K562 (cell line): Measurements from ENCODE around the gene ZNF763. TPM values are rescaled to one million over a fixed set of nuclear protein-coding genes. Genes with fewer than 3 reads are reported as not detected.

Experiments
- ATAC-seq: fragments of 200-7000 bp; cut with Tn5 transposase; 3 replicates; pipeline ENCODE4 v1.9.1; 2020; ENCODE audit warnings: moderate library complexity
- BruUV-seq: library from RNA; stranded (reverse); fragments of 400-500 nt; replicated peaks from 2 replicates; lab custom pipeline; 2021; lab: Mats Ljungman, UMichigan
- CTCF ChIA-PET: fragments of 300-600 bp; formaldehyde crosslinking; extraction: SDS; loops from one replicate; lab custom pipeline; 2021; ENCODE audit warnings: low intra/inter-chr PET ratio; lab: Yijun Ruan, JAX
- POLR2A ChIA-PET: fragments of 300-600, 350-650 bp; sonication (Branson Sonifier 250); formaldehyde crosslinking; extraction: SDS; loops from one replicate; lab custom pipeline; 2021; ENCODE audit warnings: antibody characterized with exemption, inconsistent platforms; lab: Yijun Ruan, JAX
- DNase-seq, 4 experiments: peaks; one replicate each; pipeline versions ENCODE4 v3.0.0 to v3.0.0-alpha.2; 2011 to 2018; ENCODE audit warnings: low spot score in 3 of 4, mixed read lengths in 3 of 4; ENCODE audit errors: extremely low read depth in 1 of 4
- FAIRE-seq: peaks from 2 replicates; lab custom pipeline; 2011; peaks lifted over from hg19 to GRCh38; lab: Jason Lieb, UNC
- H2AFZ ChIP-seq: 2 replicates; pipeline ENCODE4 v1.6.0; 2011; ENCODE audit warnings: low read depth, low read length, control low read depth, inconsistent platforms
- H3K27ac ChIP-seq: fragments of 200-600 bp; 3 replicates; pipeline ENCODE4 v1.8.0; 2011; ENCODE audit warnings: low read depth, mild to moderate bottlenecking, control low read depth, inconsistent platforms, low read length, moderate library complexity, mixed read lengths; ENCODE audit errors: extremely low read depth
- H3K27me3 ChIP-seq, 2 experiments: fragments of 300-600 bp in 1 of 2; 2 replicates in 1 of 2; 3 replicates in 1 of 2; pipeline versions ENCODE4 v1.6.0 to v1.8.0; 2011; ENCODE audit warnings: inconsistent platforms in 2 of 2, low read length in 2 of 2, mild to moderate bottlenecking in 1 of 2, mixed read lengths in 1 of 2, moderate library complexity in 1 of 2; ENCODE audit not compliant: control insufficient read depth in 2 of 2, insufficient read depth in 2 of 2
- H3K36me3 ChIP-seq: fragments of 300-600 bp; 3 replicates; pipeline ENCODE4 v1.8.0; 2011; ENCODE audit warnings: mild to moderate bottlenecking, low read length, inconsistent platforms; ENCODE audit not compliant: control insufficient read depth, insufficient read depth
- H3K4me1 ChIP-seq, 2 experiments: fragments of 200-600 bp in 1 of 2; replicated peaks in 1 of 2; 2 replicates in 1 of 2; 3 replicates in 1 of 2; pipeline versions ENCODE4 v1.5.1 to v1.8.0; 2011; ENCODE audit warnings: inconsistent platforms in 2 of 2, low read length in 2 of 2, mild to moderate bottlenecking in 1 of 2, mixed read lengths in 1 of 2, moderate library complexity in 1 of 2; ENCODE audit not compliant: control insufficient read depth in 2 of 2, insufficient read depth in 2 of 2
- H3K4me2 ChIP-seq: 2 replicates; pipeline ENCODE4 v1.6.1; 2011; ENCODE audit warnings: low read length, control low read depth, inconsistent platforms, mixed read lengths; ENCODE audit not compliant: insufficient read depth
- H3K4me3 ChIP-seq: fragments of 200-600 bp; sonication (generic), shearing (Covaris generic); 2 replicates; pipeline ENCODE4 v1.5.1; 2016; ENCODE audit warnings: control low read depth, inconsistent platforms
- H3K79me2 ChIP-seq: fragments of 200-600 bp; 3 replicates; pipeline ENCODE4 v1.8.0; 2011; ENCODE audit warnings: low read length, inconsistent platforms; ENCODE audit not compliant: control insufficient read depth, insufficient read depth
- H3K9ac ChIP-seq, 2 experiments: 2 replicates each; pipeline versions ENCODE4 v1.6.0 to v1.6.1; 2011; ENCODE audit warnings: low read depth in 2 of 2, low read length in 2 of 2, control low read depth in 1 of 2, inconsistent platforms in 1 of 2, mild to moderate bottlenecking in 1 of 2, mixed read lengths in 1 of 2; ENCODE audit not compliant: insufficient read depth in 1 of 2
- H3K9me1 ChIP-seq: one replicate; pipeline ENCODE4 v1.6.0; 2011; ENCODE audit warnings: inconsistent platforms, mild to moderate bottlenecking, low read length, moderate library complexity; ENCODE audit not compliant: control insufficient read depth, insufficient read depth
- H3K9me3 ChIP-seq: replicated peaks from 2 replicates; pipeline ENCODE4 v1.5.1; 2011; ENCODE audit warnings: low read depth, low read length, inconsistent platforms; ENCODE audit not compliant: control insufficient read depth, insufficient read depth
- H4K20me1 ChIP-seq: replicated peaks from 2 replicates; pipeline ENCODE4 v1.6.1; 2011; ENCODE audit warnings: low read length, inconsistent platforms, mixed read lengths; ENCODE audit not compliant: control insufficient read depth, insufficient read depth
- CCNT2 ChIP-seq: IDR thresholded peaks from 2 replicates; pipeline ENCODE4 v1.6.1; 2011; ENCODE audit warnings: borderline replicate concordance, low read depth, mild to moderate bottlenecking, moderate library complexity, mixed read lengths, low read length; ENCODE audit not compliant: insufficient read length; ENCODE audit errors: extremely low read depth
- ZC3H8 ChIP-seq: fragments of 450-650 bp; IDR thresholded peaks from 2 replicates; pipeline ENCODE4 v1.6.1; 2017
- ZNF274 ChIP-seq: IDR thresholded peaks from 2 replicates; pipeline ENCODE4 v1.6.1; 2011; ENCODE audit warnings: low read depth, mild to moderate bottlenecking, low read length, moderate library complexity, borderline replicate concordance
- ZNF75A ChIP-seq: fragments of 450-650 bp; formaldehyde crosslinking; IDR thresholded peaks from 2 replicates; pipeline ENCODE4 v1.4.0; 2020; ENCODE audit warnings: mild to moderate bottlenecking
- WGBS: fragments of 100-300 bp; shearing (Covaris generic); methylation state at CpG from one replicate; pipeline ENCODE4 v1.1.6; 2016; ENCODE audit warnings: low coverage, mixed read lengths; ENCODE audit not compliant: insufficient coverage; ENCODE audit errors: missing lambda C conversion rate; 5-methylcytosine and 5-hydroxymethylcytosine counted together
- in situ Hi-C: fragments of 300-500 bp; cut with MboI; formaldehyde crosslinking; loops from 4 replicates; pipeline ENCODE4 v1.15.0; 2018; ENCODE audit warnings: inconsistent platforms, mixed read lengths
- intact Hi-C: fragments of 100-400 bp; cut with micrococcal nuclease; formaldehyde crosslinking; loops from 2 replicates; pipeline ENCODE4 v1.14.2; 2022
- polyA plus RNA-seq, 8 experiments: library from polyadenylated mRNA; depleted of rRNA in 4 of 8; stranded (reverse) in 5 of 8; unstranded in 3 of 8; fragments of >200 nt; fragmentation: Nextera tagmentation in 2 of 8; fragmentation: Illumina TruSeq in 1 of 8; extraction: Ambion mirVana in 2 of 8; extraction: Trizol in 1 of 8; gene quantifications; 2 replicates each; pipeline versions ENCODE4 v1.2.1 to v1.2.3, GENCODE V29; 2011 to 2014; ENCODE audit warnings: inconsistent platforms in 1 of 8, missing spikeins in 1 of 8
- small RNA-seq: library from RNA; depleted of rRNA; stranded (forward); fragments of <200 nt; gene quantifications from one replicate; pipeline ENCODE3, GENCODE V24; 2014
- total RNA-seq, 7 experiments: library from RNA; depleted of rRNA in 6 of 7; stranded (reverse); fragments of >200 nt in 6 of 7; fragmentation: Illumina TruSeq in 2 of 7; extraction: Trizol in 2 of 7; gene quantifications; 2 replicates each; pipeline versions ENCODE4 v1.2.1 to v1.2.3, GENCODE V29; 2011 to 2021; ENCODE audit warnings: low replicate concordance in 1 of 7

The ZNF763 gene
- total and polyA plus RNA-seq, 9 of the 15 experiments (the other 6 are each of a cell fraction or from before 2014, with no cell fraction given): 0.08 to 0.28 (median 0.16) TPM; not detected in 3

DNA sequence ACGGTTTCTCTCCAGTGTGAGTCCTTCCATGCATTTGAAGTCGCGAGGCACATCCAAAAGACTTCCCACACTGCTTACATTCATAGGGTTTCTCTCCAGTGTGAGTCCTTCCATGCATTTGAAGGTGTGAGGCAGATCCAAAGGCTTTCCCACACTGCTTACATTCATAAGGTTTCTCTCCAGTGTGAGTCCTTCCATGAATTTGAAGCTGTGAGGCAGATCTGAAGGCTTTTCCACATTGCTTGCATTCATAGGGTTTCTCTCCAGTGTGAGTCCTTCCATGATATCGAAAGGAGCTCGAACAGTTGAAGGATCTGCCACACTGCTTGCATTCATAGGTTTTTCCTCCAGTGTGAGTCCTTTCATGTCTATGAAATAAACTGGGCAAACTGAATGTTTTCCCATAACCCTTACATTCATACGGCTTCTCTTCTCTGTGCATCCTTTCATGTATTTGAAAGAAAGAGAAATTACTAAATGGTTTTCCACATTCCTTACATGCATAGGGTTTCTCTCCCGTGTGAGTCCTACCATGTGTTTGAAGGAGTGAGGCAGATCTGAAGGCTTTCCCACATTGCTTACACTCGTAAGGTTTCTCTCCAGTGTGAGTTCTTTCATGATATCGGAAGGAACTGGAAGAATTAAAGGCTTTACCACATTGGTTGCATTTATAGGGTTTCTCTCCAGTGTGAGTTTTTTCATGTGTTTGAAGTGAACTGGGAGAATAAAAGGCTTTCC lies 50.3 kb downstream of the ZNF763 start:
- no peaks in the 10 kb centered on the region for H4K20me1 ChIP-seq
- no peak for ATAC-seq
- no TSS peak for BruUV-seq
- DNase-seq: no peak
- H2AFZ ChIP-seq: no peak overlapping the region
- FAIRE-seq: no peak
- H3K4me2 ChIP-seq: no peak overlapping the region
- 43% methylated on average over 9 of the region's 9 CpGs for WGBS
- intact Hi-C loops (no loop called here), in situ Hi-C loops (no loop called here)
- H3K9ac ChIP-seq: no peak overlapping the region
- peaks cover 6% of the 10 kb centered on the region; the same call in 1 of the 3 replicates for H3K36me3 ChIP-seq
- H3K9me3 ChIP-seq: peaks cover 12% of the 10 kb centered on the region
- no peaks in the 10 kb centered on the region for H3K27me3 ChIP-seq
- ChIA-PET CTCF (interaction anchor here (0.6 kb wide), 1 partner anchor 16 kb away, joined by 4 read pairs; no protein-coding TSS in a partner anchor), POLR2A (no interaction called here)
- 0 out of 2 replicates have a peak, but pooled peaks have one; percentile 68 for TF ChIP-seq ZNF274
- TF ChIP-seq CCNT2: no peak
- peak; percentile 95; the same call in 1 of the 2 replicates for TF ChIP-seq ZNF75A (CRISPR knock-in tag)
- no peaks in the 10 kb centered on the region for H3K4me1 ChIP-seq
- no peaks in the 10 kb centered on the region for H3K79me2 ChIP-seq
- no peak overlapping the region for H3K4me3 ChIP-seq
- no peaks in the 10 kb centered on the region for H3K9me1 ChIP-seq
- H3K27ac ChIP-seq: no peak overlapping the region

DNA sequence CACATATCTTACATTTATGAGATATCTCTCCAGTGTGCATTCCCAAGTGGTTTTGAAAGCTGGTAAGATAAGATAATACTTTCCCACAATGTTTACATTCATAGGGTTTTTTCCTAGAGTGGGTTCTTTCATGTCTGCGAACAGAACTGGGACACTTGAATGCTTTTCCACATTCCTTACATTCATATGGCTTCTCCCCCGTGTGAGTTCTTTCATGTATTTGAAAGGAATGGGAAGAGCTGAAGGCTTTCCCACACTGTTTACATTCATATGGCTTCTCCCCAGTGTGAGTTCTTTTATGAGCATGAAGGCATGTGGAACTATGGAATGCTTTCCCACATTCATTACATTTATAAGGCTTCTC lies 50.9 kb downstream of the ZNF763 start:
- no TSS peak for BruUV-seq
- Histone ChIP-seq H3K79me2 (no peaks in the 10 kb centered on the region), H3K4me1 (no peaks in the 10 kb centered on the region), H3K4me2 (no peak overlapping the region), H3K27me3 (no peaks in the 10 kb centered on the region), H3K9ac (no peak overlapping the region), H3K27ac (no peak overlapping the region), H3K9me1 (no peaks in the 10 kb centered on the region), H2AFZ (no peak overlapping the region), H4K20me1 (no peaks in the 10 kb centered on the region), H3K36me3 (peaks cover 6% of the 10 kb centered on the region; the same call in 1 of the 3 replicates), H3K4me3 (no peak overlapping the region), H3K9me3 (peaks cover 12% of the 10 kb centered on the region)
- DNase-seq (no peak), FAIRE-seq (no peak), ATAC-seq (no peak)
- ChIA-PET CTCF (no interaction called here), POLR2A (no interaction called here)
- TF ChIP-seq ZNF75A (CRISPR knock-in tag) (peak; percentile 82; the same call in 1 of the 2 replicates), ZC3H8 (no peak)
- WGBS: 40% methylated on average over 2 of the region's 2 CpGs
- in situ Hi-C loops (no loop called here), intact Hi-C loops (no loop called here)

Small RNA genes within 50 kb of the gene (small RNA-seq; reads per million reads assigned to genes)
- gene RNA5SP464 (not detected), gene RNA5SP465 (not detected)

Other genes with a start within 250 kb of the ZNF763 start
Only the 7 nearest of the 13 such genes appear.
- gene ZNF440, start 150.8 kb upstream of the ZNF763 start, total RNA-seq (2014; rRNA removed): 13.4 and 18.1 TPM in 2 replicates
- gene ZNF440, start 150.8 kb upstream of the ZNF763 start, total RNA-seq (2014; rRNA removed; fragmentation: Illumina TruSeq; extraction: Trizol): 32.6 and 36.4 TPM in 2 replicates
- 25.3 and 26.9 TPM in 2 replicates for gene ZNF440, start 150.8 kb upstream of the ZNF763 start, total RNA-seq (2015; rRNA removed; fragmentation: Illumina TruSeq; extraction: Trizol)
- 19.1 and 19.3 TPM in 2 replicates for gene ZNF440, start 150.8 kb upstream of the ZNF763 start, total RNA-seq (2021)
- 16.6 and 19.5 TPM in 2 replicates for gene ZNF440, start 150.8 kb upstream of the ZNF763 start, polyA plus RNA-seq (2011; rRNA removed)
- gene ZNF440, start 150.8 kb upstream of the ZNF763 start, polyA plus RNA-seq (2014; fragmentation: Illumina TruSeq; extraction: Trizol): 12.1 and 12.7 TPM in 2 replicates
- gene ZNF440, start 150.8 kb upstream of the ZNF763 start, polyA plus RNA-seq (2014; fragmentation: Nextera tagmentation; extraction: Ambion mirVana): 1 to 10 TPM; 5.9 to 6.1 TPM
- gene ZNF440, start 150.8 kb upstream of the ZNF763 start, polyA plus RNA-seq (2014; rRNA removed): 12.2 and 13.3 TPM in 2 replicates
- gene ZNF439, start 116.3 kb upstream of the ZNF763 start, total RNA-seq (2014; rRNA removed): 0.18 TPM in 1 of 2 replicates, not detected in the other
- 0.11 and 0.13 TPM in 2 replicates for gene ZNF439, start 116.3 kb upstream of the ZNF763 start, total RNA-seq (2014; rRNA removed; fragmentation: Illumina TruSeq; extraction: Trizol)
- not detected in 2 replicates for gene ZNF439, start 116.3 kb upstream of the ZNF763 start, total RNA-seq (2015; rRNA removed; fragmentation: Illumina TruSeq; extraction: Trizol)
- gene ZNF439, start 116.3 kb upstream of the ZNF763 start, total RNA-seq (2021): 0.11 TPM in 2 replicates
- 0.10 and 0.16 TPM in 2 replicates for gene ZNF439, start 116.3 kb upstream of the ZNF763 start, polyA plus RNA-seq (2011; rRNA removed)
- 0.07 TPM in 1 of 2 replicates, not detected in the other for gene ZNF439, start 116.3 kb upstream of the ZNF763 start, polyA plus RNA-seq (2014; fragmentation: Illumina TruSeq; extraction: Trizol)
- gene ZNF439, start 116.3 kb upstream of the ZNF763 start, polyA plus RNA-seq (2014; fragmentation: Nextera tagmentation; extraction: Ambion mirVana): under 1 TPM in 1 of 2 experiments, not detected in 1; 0.04 TPM
- not detected in 2 replicates for gene ZNF439, start 116.3 kb upstream of the ZNF763 start, polyA plus RNA-seq (2014; rRNA removed)
- 2.2 and 2.3 TPM in 2 replicates for gene ZNF69, start 77.3 kb upstream of the ZNF763 start, total RNA-seq (2014; rRNA removed)
- 5.0 and 5.4 TPM in 2 replicates for gene ZNF69, start 77.3 kb upstream of the ZNF763 start, total RNA-seq (2014; rRNA removed; fragmentation: Illumina TruSeq; extraction: Trizol)
- gene ZNF69, start 77.3 kb upstream of the ZNF763 start, total RNA-seq (2015; rRNA removed; fragmentation: Illumina TruSeq; extraction: Trizol): 4.6 and 5.4 TPM in 2 replicates
- 2.6 and 4.1 TPM in 2 replicates for gene ZNF69, start 77.3 kb upstream of the ZNF763 start, total RNA-seq (2021)
- 2.8 and 3.6 TPM in 2 replicates for gene ZNF69, start 77.3 kb upstream of the ZNF763 start, polyA plus RNA-seq (2011; rRNA removed)
- gene ZNF69, start 77.3 kb upstream of the ZNF763 start, polyA plus RNA-seq (2014; fragmentation: Illumina TruSeq; extraction: Trizol): 2.5 and 3.3 TPM in 2 replicates
- 1 to 10 TPM; 3.5 to 4.8 TPM for gene ZNF69, start 77.3 kb upstream of the ZNF763 start, polyA plus RNA-seq (2014; fragmentation: Nextera tagmentation; extraction: Ambion mirVana)
- 1.4 and 5.4 TPM in 2 replicates for gene ZNF69, start 77.3 kb upstream of the ZNF763 start, polyA plus RNA-seq (2014; rRNA removed)
- 10.3 TPM in 2 replicates for gene ZNF700, start 39.9 kb upstream of the ZNF763 start, total RNA-seq (2014; rRNA removed)
- 23.2 and 27.5 TPM in 2 replicates for gene ZNF700, start 39.9 kb upstream of the ZNF763 start, total RNA-seq (2014; rRNA removed; fragmentation: Illumina TruSeq; extraction: Trizol)
- gene ZNF700, start 39.9 kb upstream of the ZNF763 start, total RNA-seq (2015; rRNA removed; fragmentation: Illumina TruSeq; extraction: Trizol): 18.9 and 19.0 TPM in 2 replicates
- 12.2 and 14.1 TPM in 2 replicates for gene ZNF700, start 39.9 kb upstream of the ZNF763 start, total RNA-seq (2021)
- 20.0 and 24.7 TPM in 2 replicates for gene ZNF700, start 39.9 kb upstream of the ZNF763 start, polyA plus RNA-seq (2011; rRNA removed)
- gene ZNF700, start 39.9 kb upstream of the ZNF763 start, polyA plus RNA-seq (2014; fragmentation: Illumina TruSeq; extraction: Trizol): 12.7 and 13.3 TPM in 2 replicates
- gene ZNF700, start 39.9 kb upstream of the ZNF763 start, polyA plus RNA-seq (2014; fragmentation: Nextera tagmentation; extraction: Ambion mirVana): 10 to 100 TPM; 11.5 to 13.3 TPM
- 11.5 and 15.3 TPM in 2 replicates for gene ZNF700, start 39.9 kb upstream of the ZNF763 start, polyA plus RNA-seq (2014; rRNA removed)
- 2.6 and 3.0 TPM in 2 replicates for gene ZNF433, start 70.6 kb downstream of the ZNF763 start, total RNA-seq (2014; rRNA removed)
- 3.9 and 4.7 TPM in 2 replicates for gene ZNF433, start 70.6 kb downstream of the ZNF763 start, total RNA-seq (2014; rRNA removed; fragmentation: Illumina TruSeq; extraction: Trizol)
- gene ZNF433, start 70.6 kb downstream of the ZNF763 start, total RNA-seq (2015; rRNA removed; fragmentation: Illumina TruSeq; extraction: Trizol): 3.6 and 3.8 TPM in 2 replicates
- gene ZNF433, start 70.6 kb downstream of the ZNF763 start, total RNA-seq (2021): 2.2 and 3.0 TPM in 2 replicates
- 0.53 and 2.0 TPM in 2 replicates for gene ZNF433, start 70.6 kb downstream of the ZNF763 start, polyA plus RNA-seq (2011; rRNA removed)
- 3.4 and 4.0 TPM in 2 replicates for gene ZNF433, start 70.6 kb downstream of the ZNF763 start, polyA plus RNA-seq (2014; fragmentation: Illumina TruSeq; extraction: Trizol)
- gene ZNF433, start 70.6 kb downstream of the ZNF763 start, polyA plus RNA-seq (2014; fragmentation: Nextera tagmentation; extraction: Ambion mirVana): 1 to 10 TPM; 2.9 to 4.1 TPM
- gene ZNF433, start 70.6 kb downstream of the ZNF763 start, polyA plus RNA-seq (2014; rRNA removed): 2.3 and 4.1 TPM in 2 replicates
- 0.50 and 0.65 TPM in 2 replicates for gene ZNF878, start 87.9 kb downstream of the ZNF763 start, total RNA-seq (2014; rRNA removed)
- 1.4 and 2.1 TPM in 2 replicates for gene ZNF878, start 87.9 kb downstream of the ZNF763 start, total RNA-seq (2014; rRNA removed; fragmentation: Illumina TruSeq; extraction: Trizol)
- 0.45 and 0.91 TPM in 2 replicates for gene ZNF878, start 87.9 kb downstream of the ZNF763 start, total RNA-seq (2015; rRNA removed; fragmentation: Illumina TruSeq; extraction: Trizol)
- 0.78 and 1.2 TPM in 2 replicates for gene ZNF878, start 87.9 kb downstream of the ZNF763 start, total RNA-seq (2021)
- 0.12 and 0.46 TPM in 2 replicates for gene ZNF878, start 87.9 kb downstream of the ZNF763 start, polyA plus RNA-seq (2011; rRNA removed)
- 0.30 and 0.56 TPM in 2 replicates for gene ZNF878, start 87.9 kb downstream of the ZNF763 start, polyA plus RNA-seq (2014; fragmentation: Illumina TruSeq; extraction: Trizol)
- under 1 TPM; 0.38 TPM for gene ZNF878, start 87.9 kb downstream of the ZNF763 start, polyA plus RNA-seq (2014; fragmentation: Nextera tagmentation; extraction: Ambion mirVana)
- gene ZNF878, start 87.9 kb downstream of the ZNF763 start, polyA plus RNA-seq (2014; rRNA removed): 0.30 TPM in 2 replicates
- 2.0 TPM in 2 replicates for gene ZNF844, start 99.7 kb downstream of the ZNF763 start, total RNA-seq (2014; rRNA removed)
- 4.5 and 4.7 TPM in 2 replicates for gene ZNF844, start 99.7 kb downstream of the ZNF763 start, total RNA-seq (2014; rRNA removed; fragmentation: Illumina TruSeq; extraction: Trizol)
- 2.2 TPM in 2 replicates for gene ZNF844, start 99.7 kb downstream of the ZNF763 start, total RNA-seq (2015; rRNA removed; fragmentation: Illumina TruSeq; extraction: Trizol)
- gene ZNF844, start 99.7 kb downstream of the ZNF763 start, total RNA-seq (2021): 2.9 and 3.4 TPM in 2 replicates
- gene ZNF844, start 99.7 kb downstream of the ZNF763 start, polyA plus RNA-seq (2011; rRNA removed): 0.55 and 4.5 TPM in 2 replicates
- 2.3 and 2.7 TPM in 2 replicates for gene ZNF844, start 99.7 kb downstream of the ZNF763 start, polyA plus RNA-seq (2014; fragmentation: Illumina TruSeq; extraction: Trizol)
- gene ZNF844, start 99.7 kb downstream of the ZNF763 start, polyA plus RNA-seq (2014; fragmentation: Nextera tagmentation; extraction: Ambion mirVana): 1 to 10 TPM in 1 of 2 experiments, under 1 TPM in 1; 0.80 to 1.1 TPM
- gene ZNF844, start 99.7 kb downstream of the ZNF763 start, polyA plus RNA-seq (2014; rRNA removed): 0.98 and 1.5 TPM in 2 replicates